GM18870 (cell line): ENCODE data around the gene RASSF3.

Experiments used
- ATAC-seq: cut with Tn5 transposase; IDR thresholded peaks from one replicate; pipeline ENCODE4 v1.9.1; 2021; ENCODE audit warnings: moderate library complexity; ENCODE audit not compliant: unreplicated experiment

The RASSF3 gene

GRCh38 chr12:64720884-64721283, 110.6 kb downstream of the RASSF3 start:
- ATAC-seq = no peak

- ATAC-seq = no peak
Measured at GRCh38 chr12:64722835-64723234, 112.5 kb downstream of the RASSF3 start.

GRCh38 chr12:64723630-64724029, 113.3 kb downstream of the RASSF3 start:
- ATAC-seq = no peak

GRCh38 chr12:64724201-64724745, 114.0 kb downstream of the RASSF3 start:
- ATAC-seq = no peak

- ATAC-seq = no peak
Measured at GRCh38 chr12:64729909-64730587, 119.8 kb downstream of the RASSF3 start.

GRCh38 chr12:64730588-64730969, 120.3 kb downstream of the RASSF3 start:
- ATAC-seq = no peak

GRCh38 chr12:64731683-64732082, 121.4 kb downstream of the RASSF3 start:
- ATAC-seq = no peak

- no peak for ATAC-seq
Measured at GRCh38 chr12:64733857-64734256, 123.6 kb downstream of the RASSF3 start.

GRCh38 chr12:64735442-64735841, 125.1 kb downstream of the RASSF3 start:
- ATAC-seq = no peak

GRCh38 chr12:64736771-64737170, 126.5 kb downstream of the RASSF3 start:
- ATAC-seq = no peak

- no peak for ATAC-seq
Measured at GRCh38 chr12:64737539-64737938, 127.2 kb downstream of the RASSF3 start.

GRCh38 chr12:64739778-64740177, 129.5 kb downstream of the RASSF3 start:
- no peak for ATAC-seq

GRCh38 chr12:64740646-64741045, 130.4 kb downstream of the RASSF3 start:
- ATAC-seq = no peak

GRCh38 chr12:64742416-64742815, 132.1 kb downstream of the RASSF3 start:
- no peak for ATAC-seq

GRCh38 chr12:64743206-64743605, 132.9 kb downstream of the RASSF3 start:
- no peak for ATAC-seq

GRCh38 chr12:64744422-64745258, 134.3 kb downstream of the RASSF3 start:
- no peak for ATAC-seq

- no peak for ATAC-seq
Measured at GRCh38 chr12:64745259-64745807, 135.0 kb downstream of the RASSF3 start.

- no peak for ATAC-seq
Measured at GRCh38 chr12:64745980-64746379, 135.7 kb downstream of the RASSF3 start.

- no peak for ATAC-seq
Measured at GRCh38 chr12:64746663-64747062, 136.4 kb downstream of the RASSF3 start.
